GM19328 (cell line): ENCODE measurements around the gene DCTN1.
"Not testable (repeated sequence)": the region's sequence is repeated elsewhere in the genome, so short reads cannot be mapped to it uniquely, and the experiment has no call there.

Source experiments
- ATAC-seq: cut with Tn5 transposase; IDR thresholded peaks from one replicate; pipeline ENCODE4 v1.9.1; 2021; ENCODE audit warnings: mild to moderate bottlenecking, moderate library complexity; ENCODE audit not compliant: unreplicated experiment

Gene DCTN1

DNA sequence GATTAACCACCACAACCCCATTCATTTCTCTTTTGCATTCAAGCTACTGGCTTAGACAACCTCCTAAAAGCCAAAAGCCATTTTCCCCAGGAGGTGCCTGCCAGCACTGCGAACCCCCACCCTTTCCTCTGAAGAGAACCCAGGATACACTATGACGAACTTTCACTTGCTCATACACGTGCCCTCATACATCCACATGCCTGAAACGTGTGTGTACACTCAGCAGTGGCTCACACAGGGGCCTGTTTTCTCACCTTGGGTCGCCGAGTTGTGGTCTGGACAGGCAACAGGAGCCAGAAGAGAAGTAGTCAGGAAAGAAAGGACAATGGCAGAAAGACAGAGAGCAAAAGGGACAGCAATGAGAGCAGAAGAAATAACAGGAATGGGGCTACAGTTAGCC lies 7.4 kb downstream of the DCTN1 start:
- ATAC-seq: no peak

DNA sequence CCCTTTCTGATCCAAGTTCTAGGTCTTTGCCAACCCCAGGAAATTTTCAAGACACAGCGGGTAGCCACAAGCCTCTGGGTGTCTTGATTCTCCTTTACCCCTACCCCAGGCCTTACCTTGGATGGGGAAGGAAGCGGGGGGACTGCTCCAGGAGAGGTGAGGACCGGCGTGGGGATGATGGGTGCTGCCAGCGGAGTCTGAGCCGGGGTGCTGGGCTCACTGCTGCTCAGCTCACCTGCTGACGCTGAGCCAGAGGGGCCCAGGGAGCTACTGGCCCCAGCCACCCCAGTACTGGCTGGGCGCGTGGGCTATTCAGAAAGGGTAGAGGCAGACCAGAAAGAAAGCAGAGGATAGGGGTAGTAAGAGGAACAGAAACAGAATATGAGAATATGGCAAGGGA lies 8.7 kb downstream of the DCTN1 start:
- ATAC-seq: no peak

DNA sequence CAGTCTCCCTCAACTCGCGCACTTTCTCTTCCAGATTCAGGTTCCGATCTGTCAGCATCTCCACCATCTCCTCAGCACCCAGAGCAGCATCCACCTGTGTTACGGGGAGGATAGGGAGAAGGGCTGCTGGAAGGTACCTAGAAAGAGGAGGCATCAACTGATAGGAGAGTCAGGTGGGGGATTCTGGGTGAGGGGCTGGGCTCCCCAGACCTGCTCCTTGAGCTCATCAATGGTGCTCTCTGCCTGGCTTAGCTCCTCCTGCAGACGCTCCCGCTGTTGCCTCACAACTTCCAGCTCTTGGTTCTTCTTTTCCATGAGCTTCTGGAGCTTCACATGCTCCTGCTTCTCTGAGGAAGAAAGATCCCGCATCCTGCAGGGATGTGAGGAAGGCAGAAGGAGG lies 10.1 kb downstream of the DCTN1 start:
- no peak for ATAC-seq

DNA sequence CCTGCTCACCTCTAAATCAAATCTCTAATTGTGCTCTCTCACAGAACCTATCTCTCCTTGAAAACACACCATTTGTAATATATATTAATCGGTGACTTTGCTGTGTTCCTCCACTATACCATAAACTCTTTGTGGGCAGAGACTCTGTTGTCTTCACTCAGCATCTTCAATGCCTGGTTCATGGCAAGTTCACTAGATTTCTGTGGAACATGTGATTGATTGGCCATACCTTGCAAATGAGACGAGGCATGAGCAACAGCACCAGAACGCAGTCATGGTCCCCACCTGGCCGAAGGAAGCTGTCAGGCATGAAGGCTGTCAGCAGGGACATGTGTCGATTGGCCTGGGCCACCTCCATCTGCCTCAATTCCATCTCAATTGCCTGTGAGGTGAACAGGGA lies 11.6 kb downstream of the DCTN1 start:
- no peak for ATAC-seq

DNA sequence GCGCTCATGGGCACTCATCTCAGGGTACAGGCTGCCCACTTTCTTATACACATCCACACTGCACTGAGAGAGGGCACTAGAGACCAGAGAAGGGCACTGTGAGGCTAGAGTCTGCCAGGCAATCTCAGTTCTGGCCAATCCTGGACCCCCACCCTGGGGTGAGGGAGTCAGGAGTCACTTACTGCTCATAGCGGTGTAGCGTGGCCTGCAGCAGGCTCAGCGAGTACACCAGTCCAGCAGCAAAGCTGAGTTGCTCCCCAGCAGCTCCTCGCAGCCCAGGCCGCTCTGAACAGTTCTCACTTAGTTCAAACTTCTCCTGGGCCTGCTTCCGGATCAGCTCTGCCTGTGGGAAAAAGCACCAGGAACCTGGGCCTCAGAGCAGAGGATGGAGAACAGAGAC lies 12.3 kb downstream of the DCTN1 start:
- no peak for ATAC-seq

DNA sequence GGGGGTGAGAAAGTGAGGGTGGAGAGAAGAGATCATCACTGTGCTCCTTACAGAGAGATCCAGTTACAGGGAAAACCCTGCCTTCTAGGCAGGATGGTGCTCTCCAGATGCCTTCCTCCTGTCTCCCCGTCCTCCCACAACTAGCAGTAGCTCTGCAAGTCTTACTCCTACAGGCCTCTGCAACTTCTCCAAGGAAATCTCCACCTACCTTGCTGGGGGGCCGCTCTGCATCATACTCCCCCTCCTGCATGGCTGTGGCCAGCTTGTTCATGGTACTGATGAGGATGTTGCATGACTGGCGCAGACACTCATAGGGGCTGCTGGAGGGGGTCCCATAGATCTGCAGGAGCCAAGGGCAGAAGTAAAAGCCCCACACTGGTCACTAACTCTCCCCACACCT lies 14.1 kb downstream of the DCTN1 start:
- no peak for ATAC-seq

DNA sequence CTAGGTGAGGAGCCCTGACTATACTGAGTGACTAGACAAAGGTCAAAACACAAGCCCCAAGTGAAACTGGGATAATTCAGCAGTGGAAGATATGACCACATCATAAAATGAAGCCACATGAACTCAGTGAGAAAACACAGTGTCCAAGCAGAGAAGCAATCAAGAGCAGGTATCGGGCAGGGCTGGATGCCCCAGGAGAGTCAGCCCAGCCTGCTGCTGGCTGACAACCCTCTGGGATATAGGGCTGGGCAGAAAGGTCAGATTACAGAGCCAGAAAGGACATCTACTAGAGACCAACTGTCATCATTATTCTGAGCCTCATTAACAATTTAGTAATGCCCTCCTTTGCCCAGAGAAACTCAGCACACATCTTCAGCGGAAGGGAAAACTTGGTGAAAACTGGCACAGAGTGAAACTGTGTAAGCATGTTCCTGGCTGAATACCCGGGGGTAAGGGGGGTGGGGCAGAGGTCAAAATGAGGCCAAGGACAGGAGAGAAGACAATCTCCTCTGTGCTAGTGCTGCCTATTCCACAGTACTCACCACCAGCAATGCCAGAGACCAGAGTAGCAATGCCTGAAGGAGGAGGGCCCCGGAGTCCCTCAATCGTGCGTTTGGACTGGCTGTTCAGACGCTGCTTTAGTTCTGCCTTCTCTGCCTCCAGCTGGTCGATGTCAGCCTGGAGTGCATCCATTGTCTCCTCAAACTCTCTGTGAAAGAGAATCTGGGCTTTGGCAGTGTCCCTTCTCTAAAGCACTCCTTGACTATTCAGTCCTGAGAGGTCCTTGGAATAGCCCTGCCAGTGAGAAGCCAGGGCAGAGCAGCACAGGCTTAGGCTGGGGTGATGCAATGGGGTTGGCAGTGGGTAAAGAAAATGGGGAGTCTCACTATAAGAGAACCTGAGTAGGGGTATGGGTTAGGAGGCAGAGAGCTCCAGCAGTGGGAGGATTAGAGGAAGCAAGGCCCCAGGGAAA lies 15.3 kb downstream of the DCTN1 start:
- ATAC-seq: no peak

DNA sequence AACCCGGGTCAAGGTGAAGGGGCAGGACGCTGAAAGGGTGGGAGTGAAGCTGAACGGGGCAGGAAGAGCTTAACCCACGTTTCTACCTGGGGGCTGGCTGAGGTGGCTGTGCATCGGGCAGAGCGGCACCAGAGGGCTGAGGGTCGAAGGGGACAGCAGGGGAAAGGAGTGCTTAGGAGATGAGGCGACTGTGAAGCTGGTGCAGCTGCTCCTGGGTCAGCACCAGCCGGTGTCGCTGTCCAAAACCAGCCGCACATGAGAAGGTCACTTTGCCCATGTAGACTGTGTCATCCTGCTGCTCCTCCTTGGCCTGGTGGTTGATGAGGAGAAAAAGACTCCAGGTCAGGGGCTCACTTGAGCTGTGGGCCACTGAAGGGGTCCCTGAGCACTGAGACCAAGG lies 18.8 kb downstream of the DCTN1 start:
- no peak for ATAC-seq

DNA sequence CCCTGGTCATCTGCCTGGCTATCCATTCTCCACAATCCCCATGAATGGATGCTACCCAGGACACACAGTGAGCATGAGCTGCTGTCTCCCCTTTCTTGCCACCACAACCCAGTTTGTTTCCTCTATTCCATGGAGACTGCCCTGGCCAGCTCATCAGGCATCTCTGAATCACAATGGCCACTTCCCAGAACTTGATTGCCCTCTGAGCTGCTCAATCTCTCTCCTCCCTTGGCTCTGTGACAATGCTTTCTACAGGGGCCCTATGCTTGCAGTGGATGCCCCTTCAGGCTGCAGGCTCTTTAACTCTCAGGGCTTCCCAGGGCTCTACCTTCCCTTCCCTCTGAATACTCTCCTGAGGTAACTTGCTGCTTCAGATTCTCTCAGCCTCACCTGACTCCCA lies 22.5 kb downstream of the DCTN1 start:
- ATAC-seq: no peak

DNA sequence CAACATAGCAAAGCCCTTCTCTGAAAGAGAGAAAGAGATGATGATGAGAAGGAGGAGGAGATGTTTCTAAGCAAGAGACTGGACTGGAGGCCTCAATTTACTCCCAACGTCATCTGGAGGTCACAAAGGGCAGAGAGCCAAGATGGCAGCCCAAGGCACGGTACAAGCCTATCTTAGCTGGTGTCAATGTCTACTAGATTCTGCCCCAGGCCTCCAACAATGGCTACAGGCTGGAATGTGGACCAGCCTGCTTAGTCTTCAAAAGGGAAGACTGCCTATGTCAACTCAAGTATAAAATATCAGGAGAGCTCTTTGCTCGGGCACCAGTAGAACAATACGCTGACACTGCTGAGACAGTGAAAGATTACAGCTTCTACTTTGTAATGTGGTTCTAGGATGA lies 30.2 kb downstream of the DCTN1 start:
- ATAC-seq: no peak

DNA sequence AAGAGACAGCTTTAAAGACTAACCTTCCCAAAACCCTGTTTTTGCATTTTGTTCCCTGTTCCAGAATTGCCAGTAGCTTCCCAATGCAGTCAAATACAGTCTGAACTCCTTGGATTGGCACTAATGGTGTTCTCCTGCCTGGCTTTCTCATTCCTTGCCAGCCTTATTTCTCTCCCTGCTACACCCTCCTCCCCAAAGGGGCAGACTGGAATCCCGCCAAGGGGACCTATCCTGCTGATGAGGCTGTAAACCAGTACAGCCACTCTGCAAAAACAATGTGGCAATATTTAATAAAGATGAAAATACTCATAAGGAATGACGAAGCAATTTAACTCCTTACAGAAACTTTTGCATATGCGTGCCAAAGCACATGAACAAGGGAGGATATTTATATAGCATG lies 32.4 kb downstream of the DCTN1 start:
- ATAC-seq: no peak

DNA sequence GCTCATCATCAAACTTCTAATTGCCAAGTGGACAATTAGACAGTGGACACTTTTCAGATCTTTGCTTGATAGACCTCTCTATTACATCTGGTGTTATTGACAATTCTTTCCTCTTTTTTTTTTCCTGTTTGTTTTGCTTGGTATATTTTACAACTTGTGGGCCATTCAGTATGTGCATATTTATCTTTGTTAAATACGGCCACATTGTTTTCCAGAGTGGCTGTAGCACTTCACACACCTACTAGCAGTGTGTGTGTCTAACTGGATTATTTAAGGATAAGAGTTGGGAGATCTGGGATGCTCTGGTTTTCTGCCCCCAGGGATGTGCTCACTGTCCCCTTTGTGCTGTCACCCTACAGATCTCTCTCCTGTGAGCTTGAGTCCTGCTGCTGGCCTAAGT lies 32.8 kb downstream of the DCTN1 start:
- ATAC-seq: no peak

DNA sequence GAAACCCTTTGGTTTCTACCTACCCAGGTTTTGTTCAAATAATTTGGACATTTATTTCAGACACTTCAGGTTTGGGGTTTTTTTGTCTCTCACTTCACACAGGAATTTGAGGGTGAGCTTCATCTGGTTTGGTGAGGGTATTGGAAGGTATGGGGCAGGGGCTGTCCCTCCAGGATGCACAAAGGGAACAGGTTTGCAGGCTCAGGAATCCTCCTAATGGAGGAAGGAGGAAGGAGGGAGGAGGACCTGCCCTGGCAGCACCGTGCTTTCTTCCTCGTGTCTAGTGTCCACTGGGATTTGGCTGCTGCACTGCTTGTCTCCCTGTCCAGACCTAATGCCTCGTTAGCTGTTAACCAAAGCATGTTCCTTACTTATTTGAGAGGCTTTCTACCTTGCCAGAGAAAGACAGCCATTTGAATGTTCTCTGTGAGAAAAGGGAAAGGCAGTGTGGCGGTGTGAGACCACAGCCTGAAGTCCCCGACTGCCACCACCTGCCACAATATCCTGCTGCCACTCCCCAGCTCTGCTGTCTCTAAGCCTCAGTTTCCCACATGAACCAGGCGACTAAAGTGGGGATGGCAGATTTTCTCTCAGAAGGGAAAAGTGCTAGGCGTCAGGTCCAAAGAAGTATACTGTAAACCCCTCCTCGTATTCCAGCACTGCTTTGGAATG lies 34.7 kb downstream of the DCTN1 start:
- no peak for ATAC-seq

DNA sequence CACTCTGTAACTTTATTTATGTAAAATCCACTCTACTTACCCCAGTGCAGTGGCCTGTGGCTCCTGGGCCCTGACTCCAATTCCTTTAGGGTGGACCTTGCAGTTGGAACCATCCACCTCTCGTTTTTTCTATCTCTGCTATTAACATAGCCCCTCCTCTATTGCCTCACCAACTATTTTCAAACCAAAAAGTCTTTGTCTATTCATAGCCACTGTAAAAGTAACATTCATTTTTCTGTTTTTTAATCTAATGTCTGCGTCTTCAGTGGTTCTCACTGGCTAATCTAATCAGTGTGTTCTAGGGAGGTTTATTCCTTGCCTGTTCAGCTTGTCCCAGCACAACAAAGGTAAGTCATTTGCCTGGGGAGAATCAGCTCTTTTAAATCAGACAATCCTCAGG lies 36.8 kb downstream of the DCTN1 start, which contains the start of gene SLC4A5:
TSS of gene SLC4A5 (minus strand) at position 101 of the 400 bp plus-strand sequence. CDS start 28,393 bp downstream, outside the sequence.
- no peak for ATAC-seq

DNA sequence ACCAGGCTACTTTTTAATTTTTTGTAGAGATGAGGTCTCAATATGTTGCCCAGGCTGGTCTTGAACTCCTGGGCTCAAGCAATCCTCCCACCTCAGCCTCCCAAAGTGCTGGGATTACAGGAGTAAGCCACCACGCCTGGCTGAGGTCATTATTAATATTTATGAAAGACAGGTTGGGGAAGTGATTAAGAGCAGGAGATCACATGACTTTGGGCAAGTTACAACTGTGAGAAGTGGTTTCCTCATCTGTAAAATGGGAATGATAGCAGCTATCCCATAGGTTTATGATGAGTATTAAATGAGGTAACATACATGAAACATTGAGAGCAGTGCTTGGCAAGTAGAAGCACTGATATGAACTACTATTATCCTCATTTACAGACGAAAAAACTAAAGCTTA lies 43.9 kb downstream of the DCTN1 start:
- ATAC-seq: not testable (repeated sequence)

DNA sequence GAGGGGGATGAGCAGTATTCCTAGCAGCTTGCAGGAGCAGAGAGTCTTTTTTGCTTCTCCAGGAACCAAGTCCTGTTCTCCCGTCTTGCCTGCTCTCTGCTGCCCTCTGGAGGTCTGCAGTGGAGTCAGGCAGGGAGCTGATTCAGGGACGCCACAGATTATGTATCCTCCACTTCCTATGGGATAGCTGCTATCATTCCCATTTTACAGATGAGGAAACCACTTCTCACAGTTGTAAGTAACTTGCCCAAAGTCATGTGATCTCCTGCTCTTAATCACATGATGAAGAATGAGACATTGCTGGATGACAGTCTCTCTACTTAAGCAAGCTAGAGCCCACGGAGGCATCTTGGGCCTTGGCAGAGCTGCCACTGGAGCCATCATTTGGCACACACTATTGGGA lies 45.2 kb downstream of the DCTN1 start:
- ATAC-seq: no peak

DNA sequence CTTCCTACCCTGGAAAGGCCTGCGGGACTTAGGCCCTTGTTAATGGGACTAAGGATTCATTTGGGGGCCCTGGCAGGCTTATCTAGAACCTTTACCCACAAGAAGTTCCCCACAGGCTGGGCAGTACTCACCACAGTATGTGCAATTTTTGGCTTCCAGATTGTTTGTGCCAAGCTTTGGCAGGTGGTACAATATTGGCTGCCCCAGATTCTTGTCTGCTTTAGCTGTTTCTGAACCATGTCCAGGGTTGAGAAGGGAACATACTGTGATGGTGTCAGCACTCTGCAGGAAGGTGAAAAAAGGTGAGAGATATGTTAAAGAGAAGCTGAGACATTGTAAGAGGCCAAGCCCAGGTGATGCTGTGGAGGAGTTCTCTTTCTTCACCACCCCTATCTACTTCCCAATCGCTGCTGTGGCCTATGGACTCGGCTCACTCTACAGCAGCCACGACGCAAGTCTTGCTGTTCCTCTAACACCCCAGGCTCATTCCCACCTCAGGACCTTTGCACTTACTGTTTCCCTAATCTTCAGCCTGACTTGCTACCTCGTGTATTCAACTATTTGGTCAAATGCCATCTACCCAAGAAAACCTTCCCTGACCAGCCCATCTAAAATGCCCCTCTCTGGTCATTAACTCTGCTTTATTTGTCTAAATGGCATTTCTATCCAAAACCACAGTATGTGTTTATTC lies 46.1 kb downstream of the DCTN1 start:
- no peak for ATAC-seq

DNA sequence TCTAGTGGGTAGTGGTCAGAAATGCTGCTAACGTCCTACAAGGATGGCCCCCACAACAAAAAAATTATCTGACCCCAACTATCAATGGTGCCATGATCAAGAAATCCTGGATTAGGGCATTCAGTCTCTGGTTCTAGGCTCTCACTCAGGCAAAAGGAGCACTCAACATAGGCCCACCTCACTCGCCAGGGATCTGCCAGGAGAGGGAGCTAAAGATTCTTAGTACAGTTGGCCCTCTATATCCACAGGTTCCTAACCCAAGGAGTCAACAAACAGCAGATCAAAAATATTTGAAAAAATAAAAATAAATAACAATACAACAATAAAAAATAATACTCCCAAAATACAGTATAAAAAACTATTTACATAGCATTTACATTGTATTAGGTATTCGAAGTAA lies 46.9 kb downstream of the DCTN1 start:
- no peak for ATAC-seq

DNA sequence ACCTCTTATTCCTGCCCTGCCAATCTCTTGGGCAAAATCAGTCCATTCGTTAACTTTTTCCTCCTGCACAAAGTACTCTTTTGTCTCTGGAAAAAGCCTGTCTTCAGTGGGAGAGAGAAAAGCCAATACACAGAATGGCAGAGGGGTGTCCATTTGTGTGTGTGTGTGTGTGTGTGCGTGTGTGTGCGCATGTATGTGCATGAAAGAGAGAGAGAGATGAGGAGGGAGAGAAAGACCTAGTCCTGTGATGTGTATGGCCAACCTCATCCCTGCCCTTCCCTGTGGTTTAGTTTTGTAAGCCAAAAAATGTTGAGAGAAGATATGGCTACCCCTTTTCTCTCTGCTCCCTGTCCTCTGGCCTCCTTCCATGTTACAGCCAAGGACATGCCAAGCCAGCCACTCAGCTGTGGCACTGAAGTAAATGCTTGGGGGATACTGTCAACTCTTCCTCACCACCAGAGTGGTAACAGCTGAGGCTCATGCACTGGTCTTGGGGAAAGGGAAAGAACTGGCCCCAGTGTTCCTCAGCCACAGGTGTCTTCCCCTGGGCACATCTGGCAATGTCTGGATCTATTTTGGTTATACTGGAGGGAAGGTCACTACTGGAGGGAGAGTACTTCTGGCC lies 47.4 kb downstream of the DCTN1 start:
- no peak for ATAC-seq

DNA sequence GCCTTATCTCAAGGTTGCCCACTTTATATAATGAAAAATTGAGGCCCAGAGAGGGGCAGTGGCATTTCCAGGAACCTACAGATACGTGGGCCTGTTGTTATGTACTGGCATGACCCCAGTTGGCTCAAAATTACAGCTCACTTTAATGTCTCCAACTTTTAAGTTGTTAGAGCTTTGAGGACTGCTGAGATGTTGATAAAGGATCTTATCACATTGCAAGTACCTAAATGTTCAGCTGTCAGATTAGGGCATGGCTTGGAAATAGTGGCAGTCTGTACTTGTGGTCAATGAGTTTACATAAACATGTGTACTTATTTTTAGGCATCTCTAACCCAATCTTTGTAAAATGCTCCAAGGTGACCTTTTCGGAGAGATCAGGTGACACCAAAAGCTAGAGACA lies 51.5 kb downstream of the DCTN1 start:
- ATAC-seq: no peak

DNA sequence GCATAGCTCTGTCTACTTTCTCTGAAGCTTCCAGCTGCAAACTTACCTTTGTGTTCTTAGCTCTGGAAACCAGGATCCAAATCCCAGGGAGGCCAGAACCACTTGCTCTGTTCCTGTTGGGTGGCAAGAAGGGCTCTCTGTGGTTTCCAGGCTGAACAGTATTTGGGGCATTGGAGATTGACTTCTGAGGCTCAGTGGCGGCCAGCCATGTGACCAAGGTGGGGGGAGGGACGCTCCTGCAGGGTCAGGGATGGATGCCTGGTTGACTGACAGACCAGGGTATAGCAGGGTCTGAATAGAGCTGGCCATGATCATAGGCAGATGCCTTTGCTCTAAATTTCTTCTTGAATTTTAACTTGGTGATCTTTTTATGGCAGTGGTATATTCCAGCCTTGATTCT lies 52.0 kb downstream of the DCTN1 start:
- no peak for ATAC-seq
